ENCODE measurements around the gene GCG. TPM values are rescaled to one million over a fixed set of nuclear protein-coding genes. Genes with fewer than 3 reads are reported as not detected.

The GCG gene
- polyA plus RNA-seq, 4 donors: 4.1 to 236 (median 14.1) TPM

- 89 to 92% (median 91%) methylated on average over 4 of the region's 4 CpGs for whole genome bisulfite sequencing, 3 donors
- no peak overlapping the region for H3K27ac ChIP-seq (ENCODE audit: low read depth in 1 of 3, low read length in 2 of 3)
- DNase-seq: no peak
- H3K9me3 ChIP-seq (ENCODE audit: control insufficient read depth in 2 of 2, insufficient read depth in 1 of 2, low read depth in 1 of 2, low read length in 1 of 2): no peaks in the 10 kb centered on the region
- H3K4me1 ChIP-seq (ENCODE audit: control insufficient read depth in 3 of 3, insufficient read depth in 2 of 3, low read depth in 1 of 3, low read length in 2 of 3): peaks cover 0 to 2% (median 0%) of the 10 kb centered on the region in 3 donors
- FAIRE-seq: no peak
- H3K27me3 ChIP-seq (ENCODE audit: control insufficient read depth in 3 of 3, insufficient read depth in 3 of 3, low read length in 3 of 3): no peaks in the 10 kb centered on the region
- H3K4me3 ChIP-seq (ENCODE audit: low read depth in 1 of 3, low read length in 3 of 3): no peak overlapping the region
- H3K36me3 ChIP-seq (ENCODE audit: control insufficient read depth in 3 of 3, insufficient read depth in 2 of 3, low read depth in 1 of 3, low read length in 3 of 3): no peaks in the 10 kb centered on the region
Observed at GRCh38 chr2:162166745-162167144, 14.7 kb upstream of the GCG start.

DNA sequence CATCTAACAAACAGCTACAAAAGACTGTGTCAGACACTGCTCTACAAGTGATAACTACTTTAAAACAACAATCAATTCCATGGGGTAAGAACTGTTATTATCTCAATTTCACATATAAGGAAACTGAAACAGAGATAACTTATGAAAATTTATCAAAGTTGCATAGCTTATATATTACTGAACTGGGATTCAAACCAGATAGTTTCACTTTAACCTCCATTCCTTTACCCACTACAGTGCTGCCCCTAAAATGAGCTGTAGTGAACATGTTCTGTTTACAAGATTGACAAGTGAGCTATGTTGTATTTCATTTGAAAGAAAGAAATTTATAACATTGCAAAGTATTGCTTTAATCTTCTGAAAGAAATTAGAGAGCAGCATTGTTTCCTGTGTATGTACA, 14.1 kb upstream of the GCG start:
- H3K27ac ChIP-seq (ENCODE audit: low read depth in 1 of 3, low read length in 2 of 3): no peak overlapping the region
- peaks cover 0 to 3% (median 0%) of the 10 kb centered on the region in 3 donors for H3K4me1 ChIP-seq (ENCODE audit: control insufficient read depth in 3 of 3, insufficient read depth in 2 of 3, low read depth in 1 of 3, low read length in 2 of 3)
- DNase-seq (no peak), FAIRE-seq (no peak)
- H3K36me3 ChIP-seq (ENCODE audit: control insufficient read depth in 3 of 3, insufficient read depth in 2 of 3, low read depth in 1 of 3, low read length in 3 of 3): no peaks in the 10 kb centered on the region
- no peaks in the 10 kb centered on the region for H3K9me3 ChIP-seq (ENCODE audit: control insufficient read depth in 2 of 2, insufficient read depth in 1 of 2, low read depth in 1 of 2, low read length in 1 of 2)
- H3K27me3 ChIP-seq (ENCODE audit: control insufficient read depth in 3 of 3, insufficient read depth in 3 of 3, low read length in 3 of 3): no peaks in the 10 kb centered on the region
- no peak overlapping the region for H3K4me3 ChIP-seq (ENCODE audit: low read depth in 1 of 3, low read length in 3 of 3)

GRCh38 chr2:162164802-162165201, 12.8 kb upstream of the GCG start:
- no peak for FAIRE-seq
- WGBS, 3 donors: 64 to 83% (median 80%) methylated on average over 2 of the region's 2 CpGs

GRCh38 chr2:162159446-162159845, 7.4 kb upstream of the GCG start:
- Histone ChIP-seq H3K4me1 (ENCODE audit: control insufficient read depth in 3 of 3, insufficient read depth in 2 of 3, low read depth in 1 of 3, low read length in 2 of 3) (peaks cover 0 to 3% (median 0%) of the 10 kb centered on the region in 3 donors), H3K27me3 (ENCODE audit: control insufficient read depth in 3 of 3, insufficient read depth in 3 of 3, low read length in 3 of 3) (peaks cover 0 to 4% (median 3%) of the 10 kb centered on the region in 3 donors), H3K36me3 (ENCODE audit: control insufficient read depth in 3 of 3, insufficient read depth in 2 of 3, low read depth in 1 of 3, low read length in 3 of 3) (no peaks in the 10 kb centered on the region), H3K27ac (ENCODE audit: low read depth in 1 of 3, low read length in 2 of 3) (no peak overlapping the region), H3K4me3 (ENCODE audit: low read depth in 1 of 3, low read length in 3 of 3) (no peak overlapping the region), H3K9me3 (ENCODE audit: control insufficient read depth in 2 of 2, insufficient read depth in 1 of 2, low read depth in 1 of 2, low read length in 1 of 2) (no peaks in the 10 kb centered on the region)
- DNase-seq: no peak
- WGBS, 3 donors: 82 to 87% (median 85%) methylated on average over 6 of the region's 6 CpGs
- FAIRE-seq: no peak

More at GRCh38 chr2:162164802-162165201, 12.8 kb upstream of the GCG start:
- Histone ChIP-seq H3K4me1 (ENCODE audit: control insufficient read depth in 3 of 3, insufficient read depth in 2 of 3, low read depth in 1 of 3, low read length in 2 of 3) (peaks cover 0 to 3% (median 0%) of the 10 kb centered on the region in 3 donors), H3K27me3 (ENCODE audit: control insufficient read depth in 3 of 3, insufficient read depth in 3 of 3, low read length in 3 of 3) (peaks cover 0 to 1% (median 0%) of the 10 kb centered on the region in 3 donors), H3K36me3 (ENCODE audit: control insufficient read depth in 3 of 3, insufficient read depth in 2 of 3, low read depth in 1 of 3, low read length in 3 of 3) (no peaks in the 10 kb centered on the region), H3K27ac (ENCODE audit: low read depth in 1 of 3, low read length in 2 of 3) (no peak overlapping the region), H3K9me3 (ENCODE audit: control insufficient read depth in 2 of 2, insufficient read depth in 1 of 2, low read depth in 1 of 2, low read length in 1 of 2) (no peaks in the 10 kb centered on the region), H3K4me3 (ENCODE audit: low read depth in 1 of 3, low read length in 3 of 3) (no peak overlapping the region)
- no peak for DNase-seq

- FAIRE-seq: no peak
- H3K4me3 ChIP-seq (ENCODE audit: low read depth in 1 of 3, low read length in 3 of 3): no peak overlapping the region
- WGBS, 3 donors: 85 to 93% (median 86%) methylated on average over 3 of the region's 3 CpGs
Observed at GRCh38 chr2:162156149-162156548, 4.1 kb upstream of the GCG start.

GRCh38 chr2:162155093-162155492, 3.0 kb upstream of the GCG start:
- no peaks in the 10 kb centered on the region for H3K9me3 ChIP-seq (ENCODE audit: control insufficient read depth in 2 of 2, insufficient read depth in 1 of 2, low read depth in 1 of 2, low read length in 1 of 2)

More at GRCh38 chr2:162156149-162156548, 4.1 kb upstream of the GCG start:
- no peaks in the 10 kb centered on the region for H3K4me1 ChIP-seq (ENCODE audit: control insufficient read depth in 3 of 3, insufficient read depth in 2 of 3, low read depth in 1 of 3, low read length in 2 of 3)
- no peaks in the 10 kb centered on the region for H3K9me3 ChIP-seq (ENCODE audit: control insufficient read depth in 2 of 2, insufficient read depth in 1 of 2, low read depth in 1 of 2, low read length in 1 of 2)
- DNase-seq: no peak
- H3K27me3 ChIP-seq (ENCODE audit: control insufficient read depth in 3 of 3, insufficient read depth in 3 of 3, low read length in 3 of 3): peaks cover 0 to 7% (median 4%) of the 10 kb centered on the region in 3 donors
- H3K36me3 ChIP-seq (ENCODE audit: control insufficient read depth in 3 of 3, insufficient read depth in 2 of 3, low read depth in 1 of 3, low read length in 3 of 3): no peaks in the 10 kb centered on the region
- no peak overlapping the region for H3K27ac ChIP-seq (ENCODE audit: low read depth in 1 of 3, low read length in 2 of 3)

GRCh38 chr2:162153608-162154224, 1.7 kb upstream of the GCG start:
- Histone ChIP-seq H3K4me3 (ENCODE audit: low read depth in 1 of 3, low read length in 3 of 3) (no peak overlapping the region), H3K9me3 (ENCODE audit: control insufficient read depth in 2 of 2, insufficient read depth in 1 of 2, low read depth in 1 of 2, low read length in 1 of 2) (no peaks in the 10 kb centered on the region), H3K36me3 (ENCODE audit: control insufficient read depth in 3 of 3, insufficient read depth in 2 of 3, low read depth in 1 of 3, low read length in 3 of 3) (no peaks in the 10 kb centered on the region), H3K27ac (ENCODE audit: low read depth in 1 of 3, low read length in 2 of 3) (no peak overlapping the region), H3K27me3 (ENCODE audit: control insufficient read depth in 3 of 3, insufficient read depth in 3 of 3, low read length in 3 of 3) (peaks cover 0 to 10% (median 2%) of the 10 kb centered on the region in 3 donors), H3K4me1 (ENCODE audit: control insufficient read depth in 3 of 3, insufficient read depth in 2 of 3, low read depth in 1 of 3, low read length in 2 of 3) (no peaks in the 10 kb centered on the region)
- WGBS, 3 donors: 1 to 6% (median 3%) methylated on average over 5 of the region's 5 CpGs
- peak; percentile 10 for FAIRE-seq
- peak; percentile 76 to 84 for DNase-seq

More at GRCh38 chr2:162155093-162155492, 3.0 kb upstream of the GCG start:
- Histone ChIP-seq H3K36me3 (ENCODE audit: control insufficient read depth in 3 of 3, insufficient read depth in 2 of 3, low read depth in 1 of 3, low read length in 3 of 3) (no peaks in the 10 kb centered on the region), H3K4me3 (ENCODE audit: low read depth in 1 of 3, low read length in 3 of 3) (no peak overlapping the region), H3K27me3 (ENCODE audit: control insufficient read depth in 3 of 3, insufficient read depth in 3 of 3, low read length in 3 of 3) (peaks cover 0 to 7% (median 4%) of the 10 kb centered on the region in 3 donors), H3K27ac (ENCODE audit: low read depth in 1 of 3, low read length in 2 of 3) (no peak overlapping the region), H3K4me1 (ENCODE audit: control insufficient read depth in 3 of 3, insufficient read depth in 2 of 3, low read depth in 1 of 3, low read length in 2 of 3) (no peaks in the 10 kb centered on the region)
- DNase-seq (peak in 1 of 2 donors; percentile 5), FAIRE-seq (no peak)
- WGBS, 3 donors: 56 to 83% (median 67%) methylated on average over 3 of the region's 3 CpGs

GRCh38 chr2:162149940-162150339, 2.1 kb downstream of the GCG start:
- H3K27ac ChIP-seq (ENCODE audit: low read depth in 1 of 3, low read length in 2 of 3): no peak overlapping the region
- H3K27me3 ChIP-seq (ENCODE audit: control insufficient read depth in 3 of 3, insufficient read depth in 3 of 3, low read length in 3 of 3): peaks cover 0 to 20% (median 0%) of the 10 kb centered on the region in 3 donors
- WGBS, 3 donors: 88 to 93% (median 91%) methylated on average over 8 of the region's 8 CpGs
- no peak for DNase-seq
- H3K9me3 ChIP-seq (ENCODE audit: control insufficient read depth in 2 of 2, insufficient read depth in 1 of 2, low read depth in 1 of 2, low read length in 1 of 2): no peaks in the 10 kb centered on the region
- H3K4me3 ChIP-seq (ENCODE audit: low read depth in 1 of 3, low read length in 3 of 3): no peak overlapping the region
- no peaks in the 10 kb centered on the region for H3K4me1 ChIP-seq (ENCODE audit: control insufficient read depth in 3 of 3, insufficient read depth in 2 of 3, low read depth in 1 of 3, low read length in 2 of 3)
- no peak for FAIRE-seq
- no peaks in the 10 kb centered on the region for H3K36me3 ChIP-seq (ENCODE audit: control insufficient read depth in 3 of 3, insufficient read depth in 2 of 3, low read depth in 1 of 3, low read length in 3 of 3)

DNA sequence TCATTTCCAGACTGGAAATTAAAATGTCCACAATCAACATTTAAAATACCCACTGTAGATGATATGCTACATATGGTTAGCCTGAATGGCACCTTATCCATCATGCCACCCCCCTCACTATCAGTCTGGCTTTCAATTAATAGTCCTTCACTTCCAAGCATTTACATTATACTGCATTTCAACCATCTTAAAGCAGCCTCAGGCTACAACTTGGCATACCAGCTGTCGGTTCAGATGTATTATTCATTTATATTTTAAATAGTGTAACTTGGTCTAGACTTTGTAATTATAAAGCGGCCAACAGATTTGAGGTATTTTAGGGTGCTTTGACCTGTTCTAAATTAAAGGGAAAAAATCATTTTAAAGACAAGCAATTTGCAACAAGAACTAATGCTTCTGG, 2.6 kb downstream of the GCG start:
- Histone ChIP-seq H3K9me3 (ENCODE audit: control insufficient read depth in 2 of 2, insufficient read depth in 1 of 2, low read depth in 1 of 2, low read length in 1 of 2) (no peaks in the 10 kb centered on the region), H3K36me3 (ENCODE audit: control insufficient read depth in 3 of 3, insufficient read depth in 2 of 3, low read depth in 1 of 3, low read length in 3 of 3) (no peaks in the 10 kb centered on the region), H3K4me1 (ENCODE audit: control insufficient read depth in 3 of 3, insufficient read depth in 2 of 3, low read depth in 1 of 3, low read length in 2 of 3) (no peaks in the 10 kb centered on the region), H3K27ac (ENCODE audit: low read depth in 1 of 3, low read length in 2 of 3) (no peak overlapping the region), H3K27me3 (ENCODE audit: control insufficient read depth in 3 of 3, insufficient read depth in 3 of 3, low read length in 3 of 3) (peaks cover 0 to 17% (median 0%) of the 10 kb centered on the region in 3 donors), H3K4me3 (ENCODE audit: low read depth in 1 of 3, low read length in 3 of 3) (no peak overlapping the region)
- FAIRE-seq (no peak), DNase-seq (no peak)
- 73 to 80% (median 73%) methylated on average over 2 of the region's 2 CpGs for WGBS, 3 donors

Data from small intestine (tissue), 7 donors.